ENCODE measurements around the gene CDH23.

- no peak for TF ChIP-seq CTCF (conservative IDR thresholded peaks at IDR 0.05)
- TF ChIP-seq EZH2 (IDR thresholded peaks at IDR 0.05; ENCODE audit: low read depth), result no peak
Observed at GRCh38 chr10:71494476-71494875, 97.8 kb downstream of the CDH23 start.
